Measurements from ENCODE around the gene CD80. TPM values are rescaled to one million over a fixed set of nuclear protein-coding genes. Genes with fewer than 3 reads are reported as not detected.

CD80 gene
- total and polyA plus RNA-seq, 2 of the 8 experiments (the other 6 are each of a cell fraction or from before 2014, with no cell fraction given): 0.11 TPM; not detected in 1

- TF ChIP-seq FOSL1 (IDR thresholded peaks at IDR 0.05; ENCODE audit: insufficient read depth, low read depth, low read length) (no peak), CHD1 (IDR thresholded peaks at IDR 0.05; ENCODE audit: low read depth, low read length) (no peak), NRF1 (IDR thresholded peaks at IDR 0.05; ENCODE audit: low read depth, low read length) (no peak)
Observed at GRCh38 chr3:119604878-119605277, 45.5 kb upstream of the CD80 start (continued).
